H9 (cell line): Measurements from ENCODE around the gene AKAP3. TPM values are rescaled to one million over a fixed set of nuclear protein-coding genes. Genes with fewer than 3 reads are reported as not detected.

Experiments
- DNase-seq: peaks from one replicate; pipeline ENCODE4 v3.0.0-alpha.2; 2017
- H2AFZ ChIP-seq: one replicate; pipeline ENCODE4 v1.6.1; 2013; ENCODE audit warnings: mild to moderate bottlenecking, low read length, control low read depth, moderate library complexity
- H2AK5ac ChIP-seq: 2 replicates; pipeline ENCODE4 v1.6.1; 2013; ENCODE audit warnings: low read length, control low read depth, mixed read lengths; ENCODE audit not compliant: insufficient read length
- H2BK120ac ChIP-seq: one replicate; pipeline ENCODE4 v1.6.1; 2013; ENCODE audit warnings: low read depth, mild to moderate bottlenecking, low read length, control low read depth, inconsistent platforms; ENCODE audit not compliant: poor library complexity, severe bottlenecking
- H2BK12ac ChIP-seq: 2 replicates; pipeline ENCODE4 v1.6.1; 2013; ENCODE audit warnings: low read length, control low read depth, mixed read lengths, low read depth; ENCODE audit not compliant: insufficient read length
- H2BK15ac ChIP-seq: 2 replicates; pipeline ENCODE4 v1.6.1; 2013; ENCODE audit warnings: low read depth, low read length, control low read depth
- H2BK20ac ChIP-seq: one replicate; pipeline ENCODE4 v1.6.1; 2013; ENCODE audit warnings: low read depth, mild to moderate bottlenecking, low read length, control low read depth, inconsistent platforms; ENCODE audit not compliant: poor library complexity, severe bottlenecking
- H2BK5ac ChIP-seq: 2 replicates; pipeline ENCODE4 v1.6.1; 2013; ENCODE audit warnings: low read length, control low read depth, mixed read lengths; ENCODE audit not compliant: insufficient read length
- H3K14ac ChIP-seq: 2 replicates; pipeline ENCODE4 v1.6.1; 2013; ENCODE audit warnings: low read length, control low read depth; ENCODE audit not compliant: insufficient read depth
- H3K18ac ChIP-seq: 2 replicates; pipeline ENCODE4 v1.6.1; 2013; ENCODE audit warnings: low read depth, mild to moderate bottlenecking, mixed read lengths, low read length, control low read depth; ENCODE audit not compliant: insufficient read length
- H3K23ac ChIP-seq: 2 replicates; pipeline ENCODE4 v1.6.1; 2013; ENCODE audit warnings: low read length, control low read depth, mixed read lengths, low read depth; ENCODE audit not compliant: insufficient read length
- H3K23me2 ChIP-seq: 2 replicates; pipeline ENCODE4 v1.6.1; 2013; ENCODE audit warnings: low read depth, mild to moderate bottlenecking, mixed read lengths, low read length, control low read depth; ENCODE audit not compliant: insufficient read length, poor library complexity, severe bottlenecking
- H3K27ac ChIP-seq: 2 replicates; pipeline ENCODE4 v1.5.1; 2013; ENCODE audit warnings: low read length, control low read depth, mixed read lengths, low read depth; ENCODE audit not compliant: insufficient read length
- H3K27me3 ChIP-seq: 2 replicates; pipeline ENCODE4 v1.6.1; 2013; ENCODE audit warnings: low read length, control low read depth, inconsistent platforms; ENCODE audit not compliant: insufficient read depth
- H3K4ac ChIP-seq: 2 replicates; pipeline ENCODE4 v1.6.1; 2013; ENCODE audit warnings: low read depth, mild to moderate bottlenecking, control low read depth, inconsistent platforms, low read length, moderate library complexity
- H3K4me1 ChIP-seq: 2 replicates; pipeline ENCODE4 v1.6.1; 2013; ENCODE audit warnings: low read length, control low read depth, inconsistent platforms; ENCODE audit not compliant: insufficient read depth
- H3K4me2 ChIP-seq: 2 replicates; pipeline ENCODE4 v1.6.1; 2013; ENCODE audit warnings: low read length, control low read depth, mixed read lengths; ENCODE audit not compliant: insufficient read length, insufficient read depth
- H3K56ac ChIP-seq: 2 replicates; pipeline ENCODE4 v1.6.1; 2013; ENCODE audit warnings: low read depth, mild to moderate bottlenecking, mixed read lengths, low read length, control low read depth; ENCODE audit not compliant: insufficient read length
- H3K79me1 ChIP-seq: 2 replicates; pipeline ENCODE4 v1.6.1; 2013; ENCODE audit warnings: low read depth, mild to moderate bottlenecking, moderate library complexity, low read length, control low read depth, inconsistent platforms; ENCODE audit not compliant: insufficient read depth, poor library complexity, severe bottlenecking
- H3K79me2 ChIP-seq: 2 replicates; pipeline ENCODE4 v1.6.1; 2013; ENCODE audit warnings: low read length, control low read depth, inconsistent platforms; ENCODE audit not compliant: insufficient read depth
- H3K9ac ChIP-seq: 2 replicates; pipeline ENCODE4 v1.6.1; 2013; ENCODE audit warnings: low read length, control low read depth, mixed read lengths; ENCODE audit not compliant: insufficient read length; ENCODE audit errors: extremely low read depth
- H3K9me3 ChIP-seq: one replicate; pipeline ENCODE4 v1.6.1; 2013; ENCODE audit warnings: low read depth, low read length, inconsistent platforms; ENCODE audit not compliant: control insufficient read depth
- H3T11ph ChIP-seq: one replicate; pipeline ENCODE4 v1.6.1; 2013; ENCODE audit warnings: mild to moderate bottlenecking, low read length, control low read depth, inconsistent platforms
- H4K20me1 ChIP-seq: one replicate; pipeline ENCODE4 v1.6.1; 2013; ENCODE audit not compliant: control insufficient read depth, insufficient read length, insufficient read depth
- H4K5ac ChIP-seq: 2 replicates; pipeline ENCODE4 v1.6.1; 2013; ENCODE audit warnings: low read depth, mild to moderate bottlenecking, mixed read lengths, low read length, control low read depth; ENCODE audit not compliant: insufficient read length
- H4K8ac ChIP-seq: replicated peaks from 2 replicates; pipeline ENCODE4 v1.6.1; 2013; ENCODE audit warnings: low read length, control low read depth, mixed read lengths, low read depth; ENCODE audit not compliant: insufficient read length
- H4K91ac ChIP-seq: 2 replicates; pipeline ENCODE4 v1.6.1; 2013; ENCODE audit warnings: low read depth, mild to moderate bottlenecking, moderate library complexity, mixed read lengths, low read length, control low read depth; ENCODE audit not compliant: insufficient read length
- H3K27ac Mint-ChIP-seq, 3 experiments: 2 replicates in 2 of 3; 3 replicates in 1 of 3; pipeline ENCODE4 v1.8.0; 2020 to 2021; ENCODE audit warnings: mixed read lengths in 3 of 3, mild to moderate bottlenecking in 1 of 3, moderate library complexity in 1 of 3
- H3K27me3 Mint-ChIP-seq: 2 replicates; pipeline ENCODE4 v1.8.0; 2021; ENCODE audit warnings: low read depth, mild to moderate bottlenecking, moderate library complexity, mixed read lengths
- H3K36me3 Mint-ChIP-seq, 3 experiments: 2 replicates in 2 of 3; 3 replicates in 1 of 3; pipeline ENCODE4 v1.8.0; 2020 to 2021; ENCODE audit warnings: low read depth in 3 of 3, mixed read lengths in 3 of 3; ENCODE audit not compliant: insufficient read depth in 1 of 3
- H3K4me1 Mint-ChIP-seq, 2 experiments: 2 replicates each; pipeline ENCODE4 v1.8.0; 2020; ENCODE audit warnings: mixed read lengths in 2 of 2
- H3K4me3 Mint-ChIP-seq, 2 experiments: 2 replicates in 1 of 2; 3 replicates in 1 of 2; pipeline ENCODE4 v1.8.0; 2020 to 2021; ENCODE audit warnings: mild to moderate bottlenecking in 2 of 2, mixed read lengths in 2 of 2, moderate library complexity in 1 of 2
- H3K9me3 Mint-ChIP-seq, 2 experiments: 2 replicates in 1 of 2; 3 replicates in 1 of 2; pipeline ENCODE4 v1.8.0; 2020; ENCODE audit warnings: mild to moderate bottlenecking in 2 of 2, mixed read lengths in 2 of 2, moderate library complexity in 1 of 2
- CTCF ChIP-seq: fragments of 200-600 bp; sonication (generic); conservative IDR thresholded peaks from 3 replicates; pipeline ENCODE4 v1.8.0; 2021; ENCODE audit warnings: antibody characterized with exemption, mild to moderate bottlenecking
- WGBS: extraction: QIAGEN DNeasy Blood & Tissue Kit; methylation state at CpG from one replicate; pipeline ENCODE4 v1.1.7; 2013; ENCODE audit warnings: missing lambda C conversion rate, low lambda C conversion rate, mixed read lengths; ENCODE audit not compliant: insufficient read length; ENCODE audit errors: extremely low coverage; 5-methylcytosine and 5-hydroxymethylcytosine counted together
- total RNA-seq: library from RNA; stranded (reverse); gene quantifications from 2 replicates; pipeline ENCODE4 v1.2.1, GENCODE V29; 2021

Gene AKAP3
- total RNA-seq, 1 experiment from 2014 or later, result 1.3 TPM

DNA sequence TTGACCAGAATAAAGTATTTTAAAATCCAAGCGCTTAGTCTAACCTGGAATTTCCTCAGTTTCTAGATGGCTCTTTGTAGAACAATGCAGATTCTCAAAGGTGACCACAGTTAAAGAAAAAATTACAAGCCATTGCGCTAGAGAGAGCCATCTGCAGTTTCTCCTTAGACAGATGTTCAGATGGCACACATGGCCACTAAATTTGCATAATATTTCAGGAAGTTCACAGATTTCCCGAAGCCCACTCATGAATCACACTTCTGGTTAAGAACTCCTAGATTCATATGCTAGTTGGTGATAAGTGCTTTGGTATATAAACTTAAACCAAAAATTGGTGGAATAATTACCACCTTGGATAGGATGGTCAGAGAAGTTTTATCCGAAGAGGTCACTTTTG lies 749 bp downstream of the AKAP3 start:
- Histone ChIP-seq H2AK5ac (no peak overlapping the region), H3K27ac (no peak overlapping the region), H3K4ac (no peak overlapping the region), H4K91ac (no peak overlapping the region), H3K14ac (no peak overlapping the region), H4K5ac (no peak overlapping the region), H3K79me1 (no peaks in the 10 kb centered on the region), H3T11ph (no peak overlapping the region), H4K8ac (no peak overlapping the region), H3K4me1 (peaks cover 1% of the 10 kb centered on the region; the same call in 1 of the 2 replicates), H4K20me1 (no peaks in the 10 kb centered on the region), H2BK5ac (no peak overlapping the region), H3K56ac (no peak overlapping the region), H3K79me2 (peaks cover 7% of the 10 kb centered on the region; the same call in 1 of the 2 replicates), H3K9ac (peak overlapping the region; percentile 92), H3K4me2 (peak overlapping the region; percentile 83), H3K9me3 (no peaks in the 10 kb centered on the region), H2BK15ac (no peak overlapping the region), H3K23ac (no peak overlapping the region), H2BK120ac (no peak overlapping the region), H3K27me3 (no peaks in the 10 kb centered on the region), H3K23me2 (no peaks in the 10 kb centered on the region), H2AFZ (no peak overlapping the region), H2BK20ac (no peak overlapping the region), H3K18ac (no peak overlapping the region), H2BK12ac (no peak overlapping the region)
- H3K27ac Mint-ChIP-seq, result peak overlapping the region in 2 of 3 experiments; percentile 99; a peak in 2 of 7 replicates
- peak overlapping the region; percentile 95 to 99 for H3K4me3 Mint-ChIP-seq
- no peaks in the 10 kb centered on the region for H3K36me3 Mint-ChIP-seq
- H3K9me3 Mint-ChIP-seq, result no peaks in the 10 kb centered on the region
- no peaks in the 10 kb centered on the region; the same call in 1 of the 2 replicates for H3K27me3 Mint-ChIP-seq
- no CpG with 5 or more reads among the region's 4 CpGs for whole genome bisulfite sequencing
- H3K4me1 Mint-ChIP-seq, result peaks cover 21 to 35% of the 10 kb centered on the region in 2 experiments
- no peak for TF ChIP-seq CTCF
- no peak for DNase-seq
